PC-3 (cell line): ENCODE data around the gene ZNF669. TPM values are rescaled to one million over a fixed set of nuclear protein-coding genes. Genes with fewer than 3 reads are reported as not detected.

ENCODE experiments used
- ATAC-seq: fragments of 200-7000 bp; cut with Tn5 transposase; 2 replicates; pipeline ENCODE4 v1.9.1; 2020; ENCODE audit warnings: mild to moderate bottlenecking, moderate library complexity
- BruUV-seq: library from RNA; stranded (reverse); fragments of 400-500 nt; replicated peaks from 2 replicates; lab custom pipeline; 2021; lab: Mats Ljungman, UMichigan
- CTCF ChIA-PET: fragments of 300-600 bp; sonication (Branson Sonifier 250); formaldehyde crosslinking; loops from one replicate; lab custom pipeline; 2022; ENCODE audit warnings: antibody characterized with exemption; lab: Charles Lee
- POLR2A ChIA-PET: fragments of 300-600 bp; sonication (Branson Sonifier 250); formaldehyde crosslinking; loops from one replicate; lab custom pipeline; 2022; ENCODE audit warnings: antibody characterized with exemption; ENCODE audit not compliant: unreplicated experiment; lab: Charles Lee
- DNase-seq: peaks from one replicate; pipeline ENCODE4 v3.0.0-alpha.2; 2015
- H2AFZ ChIP-seq: fragments of 300-600 bp; sonication (generic); 2 replicates; pipeline ENCODE4 v1.6.0; 2016; ENCODE audit warnings: antibody characterized with exemption, low read length
- H3F3A ChIP-seq: fragments of 300-600 bp; sonication (generic); one replicate; pipeline ENCODE4 v1.6.0; 2017; ENCODE audit warnings: antibody characterized with exemption, low read length, control low read depth, mild to moderate bottlenecking; ENCODE audit not compliant: unreplicated experiment
- H3K27ac ChIP-seq: fragments of 300-600 bp; sonication (generic); 2 replicates; pipeline ENCODE4 v1.5.1; 2016; ENCODE audit warnings: mild to moderate bottlenecking, low read length
- H3K27me3 ChIP-seq: fragments of 300-600 bp; sonication (generic); 2 replicates; pipeline ENCODE4 v1.6.1; 2016; ENCODE audit warnings: low read length, mixed read lengths
- H3K36me3 ChIP-seq: fragments of 300-600 bp; sonication (generic); 2 replicates; pipeline ENCODE4 v1.6.1; 2016; ENCODE audit warnings: low read depth, mixed run types, low read length, mixed read lengths
- H3K4me1 ChIP-seq: fragments of 300-600 bp; sonication (generic); 2 replicates; pipeline ENCODE4 v1.5.1; 2016; ENCODE audit warnings: low read length; ENCODE audit not compliant: insufficient read depth
- H3K4me2 ChIP-seq: fragments of 300-600 bp; sonication (generic); 2 replicates; pipeline ENCODE4 v1.6.0; 2016; ENCODE audit warnings: low read length
- H3K4me3 ChIP-seq: fragments of 300-600 bp; sonication (generic); 2 replicates; pipeline ENCODE4 v1.5.1; 2016; ENCODE audit warnings: mild to moderate bottlenecking, low read length, mixed read lengths
- H3K79me2 ChIP-seq: fragments of 300-600 bp; sonication (generic); 2 replicates; pipeline ENCODE4 v1.6.1; 2017; ENCODE audit warnings: low read length, mixed read lengths
- H3K9ac ChIP-seq: fragments of 300-600 bp; sonication (generic); 2 replicates; pipeline ENCODE4 v1.6.0; 2016; ENCODE audit warnings: mild to moderate bottlenecking, low read length
- H3K9me2 ChIP-seq: fragments of 300-600 bp; sonication (generic); replicated peaks from 2 replicates; pipeline ENCODE4 v1.6.1; 2016; ENCODE audit warnings: mixed run types, low read length, mixed read lengths
- H3K9me3 ChIP-seq: fragments of 300-600 bp; sonication (generic); 2 replicates; pipeline ENCODE4 v1.6.1; 2016; ENCODE audit warnings: low read length, mixed read lengths
- H4K20me1 ChIP-seq: fragments of 300-600 bp; sonication (generic); 2 replicates; pipeline ENCODE4 v1.6.1; 2016; ENCODE audit warnings: low read length, mixed read lengths
- EZH2 ChIP-seq: fragments of 300-600 bp; sonication (generic); IDR thresholded peaks from one replicate; pipeline ENCODE4 v1.6.1; 2017; ENCODE audit warnings: antibody characterized with exemption, mild to moderate bottlenecking, low read length; ENCODE audit not compliant: unreplicated experiment
- EZH2phosphoT487 ChIP-seq: fragments of 300-600 bp; sonication (generic); IDR thresholded peaks from 2 replicates; pipeline ENCODE4 v1.6.1; 2018; ENCODE audit warnings: mild to moderate bottlenecking, antibody characterized with exemption, low read length, borderline replicate concordance
- intact Hi-C: fragments of 100-400 bp; cut with micrococcal nuclease; formaldehyde crosslinking; loops from 2 replicates; pipeline ENCODE4 v1.9.0; 2023
- total RNA-seq: library from RNA; depleted of rRNA; stranded (reverse); fragments of >200 nt; gene quantifications from 2 replicates; pipeline ENCODE4 v1.2.3, GENCODE V29; 2014
- TF ChIP-seq, protein P1 (sequence below): fragments of 300-600 bp; sonication (generic); conservative IDR thresholded peaks from 2 replicates; pipeline ENCODE4 v1.5.1; 2017; ENCODE audit warnings: antibody characterized with exemption, low read depth, mild to moderate bottlenecking, low read length

Gene ZNF669
- total RNA-seq, 1 experiment from 2014 or later = 14.1 TPM

DNA sequence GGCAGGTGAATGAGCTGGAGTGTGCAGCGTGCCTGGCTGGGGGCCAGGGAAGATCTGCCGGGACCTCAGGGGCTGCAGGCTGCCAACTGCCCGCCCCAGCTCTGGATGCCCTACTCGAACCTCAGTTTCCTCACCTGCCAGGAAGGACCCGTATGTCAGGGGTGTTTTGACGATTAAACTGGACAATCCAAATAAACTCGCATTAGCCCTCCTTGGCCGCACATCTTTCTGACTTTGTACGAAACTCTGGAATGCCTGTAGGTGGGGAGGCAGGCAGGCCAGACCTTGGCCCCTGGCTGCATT is 8.3 kb upstream of the ZNF669 start:
- no peak; the same call in 1 of the 2 replicates for ATAC-seq
- intact Hi-C loops = loop anchor here (5.0 kb wide), 1 partner anchor 220 kb away; the partner anchor contains the start of gene ZNF496
- Histone ChIP-seq H3K4me1 (peaks cover 18% of the 10 kb centered on the region), H3K27ac (no peak overlapping the region), H3F3A (no peaks in the 10 kb centered on the region), H3K9me2 (no peaks in the 10 kb centered on the region), H3K4me2 (peak overlapping the region; percentile 94), H4K20me1 (no peaks in the 10 kb centered on the region), H3K9me3 (no peaks in the 10 kb centered on the region), H3K79me2 (no peaks in the 10 kb centered on the region), H3K36me3 (no peaks in the 10 kb centered on the region), H3K4me3 (peak overlapping the region; percentile 83), H3K9ac (peak overlapping the region; percentile 62), H3K27me3 (no peaks in the 10 kb centered on the region), H2AFZ (peak overlapping the region; percentile 100)
- ChIA-PET CTCF (no interaction called here), POLR2A (no interaction called here)
- peak; percentile 39 for DNase-seq
- TF ChIP-seq, protein P1, sequence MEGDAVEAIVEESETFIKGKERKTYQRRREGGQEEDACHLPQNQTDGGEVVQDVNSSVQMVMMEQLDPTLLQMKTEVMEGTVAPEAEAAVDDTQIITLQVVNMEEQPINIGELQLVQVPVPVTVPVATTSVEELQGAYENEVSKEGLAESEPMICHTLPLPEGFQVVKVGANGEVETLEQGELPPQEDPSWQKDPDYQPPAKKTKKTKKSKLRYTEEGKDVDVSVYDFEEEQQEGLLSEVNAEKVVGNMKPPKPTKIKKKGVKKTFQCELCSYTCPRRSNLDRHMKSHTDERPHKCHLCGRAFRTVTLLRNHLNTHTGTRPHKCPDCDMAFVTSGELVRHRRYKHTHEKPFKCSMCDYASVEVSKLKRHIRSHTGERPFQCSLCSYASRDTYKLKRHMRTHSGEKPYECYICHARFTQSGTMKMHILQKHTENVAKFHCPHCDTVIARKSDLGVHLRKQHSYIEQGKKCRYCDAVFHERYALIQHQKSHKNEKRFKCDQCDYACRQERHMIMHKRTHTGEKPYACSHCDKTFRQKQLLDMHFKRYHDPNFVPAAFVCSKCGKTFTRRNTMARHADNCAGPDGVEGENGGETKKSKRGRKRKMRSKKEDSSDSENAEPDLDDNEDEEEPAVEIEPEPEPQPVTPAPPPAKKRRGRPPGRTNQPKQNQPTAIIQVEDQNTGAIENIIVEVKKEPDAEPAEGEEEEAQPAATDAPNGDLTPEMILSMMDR = no peak
- TF ChIP-seq EZH2phosphoT487 (no peak), EZH2 (no peak)
- BruUV-seq = no TSS peak

DNA sequence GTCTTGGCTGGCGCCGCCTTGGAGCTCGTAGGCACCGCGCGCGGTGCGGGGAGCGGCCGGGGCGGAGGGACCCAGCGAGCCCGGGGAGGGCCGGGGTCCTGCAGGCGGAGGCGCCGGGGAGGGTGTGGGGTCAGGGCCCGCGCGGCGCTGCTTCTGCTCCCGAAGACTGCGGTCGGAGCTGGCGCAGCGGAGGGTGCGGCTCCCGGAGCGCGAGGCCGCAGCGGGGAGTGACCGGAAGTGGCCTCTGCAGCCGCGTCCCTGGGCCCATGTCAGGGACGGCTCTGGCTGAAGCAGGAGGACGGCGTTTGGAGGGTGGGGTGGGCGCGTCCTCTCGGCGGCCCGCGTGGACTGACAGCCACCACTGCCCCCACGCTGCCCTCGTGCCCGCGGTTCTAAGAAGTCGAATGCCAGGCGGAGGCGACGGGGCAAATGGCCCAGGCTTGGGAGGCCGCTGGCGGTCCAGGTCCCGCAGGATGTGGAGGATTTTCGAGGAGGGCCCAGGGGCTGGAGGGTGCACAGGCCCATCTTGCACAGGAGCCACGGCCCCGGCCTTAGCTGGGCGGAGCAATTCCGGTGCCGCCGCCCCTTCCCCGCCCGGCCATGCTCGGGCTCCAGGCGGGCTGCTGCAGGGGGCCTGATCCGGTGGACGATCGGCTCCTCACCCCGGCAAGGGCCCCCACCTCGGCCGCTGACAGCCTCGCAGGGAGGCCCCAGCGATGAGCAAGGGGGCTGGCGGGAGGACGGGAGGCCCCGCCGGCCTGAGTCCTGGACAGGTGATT is 7.7 kb upstream of the ZNF669 start:
- peak overlapping the region; percentile 94 for H3K4me2 ChIP-seq
- POLR2A ChIA-PET = no interaction called here

More for the DNA sequence above, 7.7 kb upstream of the ZNF669 start:
- ATAC-seq (peak; percentile 74), DNase-seq (peak; percentile 48)
- CTCF ChIA-PET = no interaction called here
- Histone ChIP-seq H3K9ac (peak overlapping the region; percentile 62), H4K20me1 (no peaks in the 10 kb centered on the region), H3K36me3 (no peaks in the 10 kb centered on the region), H3K79me2 (no peaks in the 10 kb centered on the region), H3K27me3 (no peaks in the 10 kb centered on the region), H3K9me2 (no peaks in the 10 kb centered on the region), H3K27ac (no peak overlapping the region), H3K9me3 (no peaks in the 10 kb centered on the region), H3K4me1 (peaks cover 18% of the 10 kb centered on the region), H3K4me3 (peak overlapping the region; percentile 83), H3F3A (no peaks in the 10 kb centered on the region), H2AFZ (peak overlapping the region; percentile 100)
- intact Hi-C loops = loop anchor here (5.0 kb wide), 1 partner anchor 220 kb away; the partner anchor contains the start of gene ZNF496
- no TSS peak for BruUV-seq
- TF ChIP-seq EZH2 (no peak), EZH2phosphoT487 (no peak)
- TF ChIP-seq, protein P1 = no peak
